Keratinocyte (primary cell): Measurements from ENCODE around the gene SOX1. TPM values are rescaled to one million over a fixed set of nuclear protein-coding genes. Genes with fewer than 3 reads are reported as not detected.

Experiments used
- DNase-seq: peaks from one replicate; pipeline ENCODE4 v3.0.0-alpha.2; 2011; ENCODE audit warnings: low read depth, missing footprints, low spot score
- FAIRE-seq: peaks from 2 replicates; lab custom pipeline; 2011; peaks lifted over from hg19 to GRCh38; lab: Jason Lieb, UNC
- H2AFZ ChIP-seq: 2 replicates; pipeline ENCODE4 v1.6.0; 2012; ENCODE audit warnings: low read length, control low read depth, inconsistent platforms; ENCODE audit not compliant: control insufficient read depth
- H3K27ac ChIP-seq: 2 replicates; pipeline ENCODE4 v1.5.1; 2011; ENCODE audit warnings: low read length; ENCODE audit not compliant: control insufficient read depth, insufficient read depth
- H3K27me3 ChIP-seq: 3 replicates; pipeline ENCODE4 v1.6.0; 2011; ENCODE audit warnings: low read length; ENCODE audit not compliant: control insufficient read depth, insufficient read depth; ENCODE audit errors: extremely low read depth
- H3K36me3 ChIP-seq, 2 experiments: 2 replicates in 1 of 2; 3 replicates in 1 of 2; pipeline ENCODE4 v1.5.1; 2011; ENCODE audit warnings: low read length in 2 of 2, mild to moderate bottlenecking in 1 of 2; ENCODE audit not compliant: control insufficient read depth in 2 of 2, insufficient read depth in 2 of 2; ENCODE audit errors: extremely low read depth in 1 of 2
- H3K4me1 ChIP-seq: 3 replicates; pipeline ENCODE4 v1.5.1; 2011; ENCODE audit warnings: low read length; ENCODE audit not compliant: control insufficient read depth, insufficient read depth; ENCODE audit errors: extremely low read depth
- H3K4me2 ChIP-seq: 3 replicates; pipeline ENCODE4 v1.6.0; 2011; ENCODE audit warnings: low read depth, low read length; ENCODE audit not compliant: control insufficient read depth, insufficient read depth; ENCODE audit errors: extremely low read depth
- H3K4me3 ChIP-seq, 3 experiments: fragments of 200-600 bp in 1 of 3; sonication (generic) in 1 of 3; 2 replicates in 2 of 3; 3 replicates in 1 of 3; pipeline ENCODE4 v1.5.1; 2011 to 2016; ENCODE audit warnings: low read length in 3 of 3, mild to moderate bottlenecking in 3 of 3, control low read depth in 2 of 3, inconsistent platforms in 1 of 3, low read depth in 1 of 3, mixed read lengths in 1 of 3, mixed run types in 1 of 3, moderate library complexity in 1 of 3; ENCODE audit not compliant: control insufficient read depth in 2 of 3, insufficient read depth in 2 of 3; ENCODE audit errors: extremely low read depth in 1 of 3
- H3K79me2 ChIP-seq: 2 replicates; pipeline ENCODE4 v1.6.0; 2012; ENCODE audit warnings: low read length; ENCODE audit not compliant: control insufficient read depth, insufficient read depth
- H3K9ac ChIP-seq: 3 replicates; pipeline ENCODE4 v1.6.0; 2011; ENCODE audit warnings: low read length; ENCODE audit not compliant: control insufficient read depth, insufficient read depth; ENCODE audit errors: extremely low read depth
- H3K9me1 ChIP-seq: 3 replicates; pipeline ENCODE4 v1.6.0; 2011; ENCODE audit warnings: low read length; ENCODE audit not compliant: control insufficient read depth, insufficient read depth; ENCODE audit errors: extremely low read depth
- H3K9me3 ChIP-seq: 2 replicates; pipeline ENCODE4 v1.5.1; 2012; ENCODE audit warnings: low read depth, low read length; ENCODE audit not compliant: control insufficient read depth
- H4K20me1 ChIP-seq: 3 replicates; pipeline ENCODE4 v1.6.0; 2011; ENCODE audit warnings: low read length; ENCODE audit not compliant: control insufficient read depth, insufficient read depth; ENCODE audit errors: extremely low read depth
- EZH2 ChIP-seq: IDR thresholded peaks from one replicate; pipeline ENCODE4 v1.6.1; 2012; ENCODE audit warnings: inconsistent platforms, mild to moderate bottlenecking, low read length, moderate library complexity
- dilution Hi-C: fragments of 300-500 bp; cut with MboI; formaldehyde crosslinking; loops from one replicate; pipeline ENCODE4 v1.7.0; 2020; ENCODE audit warnings: low sequenced_read_pairs; ENCODE audit not compliant: extremely low pct_ligation_motif_present
- polyA plus RNA-seq, 5 experiments: library from polyadenylated mRNA; depleted of rRNA in 3 of 5; stranded (reverse) in 3 of 5; stranded (forward) in 1 of 5; unstranded in 1 of 5; fragments of >200 nt; gene quantifications; 1 replicate in 1 of 5; 2 replicates in 3 of 5; 3 replicates in 1 of 5; pipeline versions ENCODE4 v1.2.1 to v1.2.3, GENCODE V29; 2011 to 2012; ENCODE audit warnings: missing spikeins in 2 of 5, low read depth in 1 of 5, low replicate concordance in 1 of 5
- TF ChIP-seq, protein P1 (sequence below), 3 experiments: IDR thresholded peaks in 1 of 3; conservative IDR thresholded peaks in 1 of 3; optimal IDR thresholded peaks in 1 of 3; 2 replicates in 2 of 3; 3 replicates in 1 of 3; pipeline versions ENCODE3 to v1.5.1; 2011; ENCODE audit warnings: low read length in 3 of 3, mild to moderate bottlenecking in 3 of 3, moderate library complexity in 2 of 3, control low read depth in 1 of 3, inconsistent platforms in 1 of 3; ENCODE audit not compliant: insufficient read depth in 2 of 3; ENCODE audit errors: extremely low read depth in 1 of 3

SOX1 gene
- polyA plus RNA-seq, 1 donor (not counting 4 experiments of a cell fraction or from before 2014, with no cell fraction given), result not detected

DNA sequence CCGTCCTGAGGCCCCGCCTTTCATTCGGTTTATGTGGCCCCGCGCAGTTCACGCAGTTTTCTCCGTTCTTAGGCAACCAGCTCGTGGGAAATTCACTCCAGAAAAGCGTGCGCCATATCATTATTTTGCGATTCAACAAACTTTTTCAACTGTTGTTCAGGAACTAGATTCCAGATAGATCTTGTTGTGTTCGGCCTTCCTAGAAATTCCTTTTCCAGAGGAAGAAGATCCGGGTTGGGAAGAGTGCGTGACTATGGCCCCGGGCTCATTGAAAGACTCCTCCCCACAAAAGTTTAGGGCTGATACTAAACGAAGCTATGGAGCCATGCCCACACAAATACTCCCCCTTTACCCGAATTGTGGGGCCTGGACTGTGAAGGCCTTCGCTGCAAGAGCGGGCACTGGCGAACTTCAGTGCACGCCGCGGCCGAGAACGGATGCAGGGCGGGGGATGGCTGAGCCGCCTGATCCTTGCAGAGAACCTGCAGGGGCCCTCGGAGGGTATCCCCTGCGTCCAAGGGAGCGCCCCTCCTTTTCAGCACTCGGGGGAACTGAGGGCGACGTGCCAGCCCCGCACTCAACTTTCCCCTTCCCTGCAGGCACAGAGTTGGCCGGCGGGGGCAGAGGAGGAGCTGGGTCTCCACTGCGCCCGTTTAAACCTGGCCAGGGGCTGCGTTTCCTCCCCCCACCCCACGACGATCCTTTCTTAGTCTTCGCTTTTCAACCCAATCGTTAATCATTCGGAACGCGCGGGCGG is 904 bp upstream of the SOX1 start:
- H3K27me3 ChIP-seq, result peaks cover 84% of the 10 kb centered on the region
- dilution Hi-C loops, result no loop called here
- no peak overlapping the region for H3K27ac ChIP-seq
- H2AFZ ChIP-seq, result no peak overlapping the region
- H3K9me3 ChIP-seq, result no peaks in the 10 kb centered on the region
- DNase-seq, result no peak
- H3K9me1 ChIP-seq, result no peaks in the 10 kb centered on the region
- no peak for FAIRE-seq
- H3K79me2 ChIP-seq, result no peaks in the 10 kb centered on the region
- H4K20me1 ChIP-seq, result no peaks in the 10 kb centered on the region
- H3K4me1 ChIP-seq, result no peaks in the 10 kb centered on the region
- no peak overlapping the region for H3K4me2 ChIP-seq
- no peak overlapping the region for H3K9ac ChIP-seq
- H3K36me3 ChIP-seq, result no peaks in the 10 kb centered on the region
- TF ChIP-seq, protein P1, sequence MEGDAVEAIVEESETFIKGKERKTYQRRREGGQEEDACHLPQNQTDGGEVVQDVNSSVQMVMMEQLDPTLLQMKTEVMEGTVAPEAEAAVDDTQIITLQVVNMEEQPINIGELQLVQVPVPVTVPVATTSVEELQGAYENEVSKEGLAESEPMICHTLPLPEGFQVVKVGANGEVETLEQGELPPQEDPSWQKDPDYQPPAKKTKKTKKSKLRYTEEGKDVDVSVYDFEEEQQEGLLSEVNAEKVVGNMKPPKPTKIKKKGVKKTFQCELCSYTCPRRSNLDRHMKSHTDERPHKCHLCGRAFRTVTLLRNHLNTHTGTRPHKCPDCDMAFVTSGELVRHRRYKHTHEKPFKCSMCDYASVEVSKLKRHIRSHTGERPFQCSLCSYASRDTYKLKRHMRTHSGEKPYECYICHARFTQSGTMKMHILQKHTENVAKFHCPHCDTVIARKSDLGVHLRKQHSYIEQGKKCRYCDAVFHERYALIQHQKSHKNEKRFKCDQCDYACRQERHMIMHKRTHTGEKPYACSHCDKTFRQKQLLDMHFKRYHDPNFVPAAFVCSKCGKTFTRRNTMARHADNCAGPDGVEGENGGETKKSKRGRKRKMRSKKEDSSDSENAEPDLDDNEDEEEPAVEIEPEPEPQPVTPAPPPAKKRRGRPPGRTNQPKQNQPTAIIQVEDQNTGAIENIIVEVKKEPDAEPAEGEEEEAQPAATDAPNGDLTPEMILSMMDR (optimal IDR thresholded peaks at IDR 0.05 in 1 of 3, IDR thresholded peaks at IDR 0.05 in 1 of 3, conservative IDR thresholded peaks at IDR 0.05 in 1 of 3; ENCODE audit: extremely low read depth in 1 of 3, insufficient read depth in 2 of 3, low read length in 3 of 3), result no peak
- TF ChIP-seq EZH2, result peak; percentile 60
- no peak overlapping the region for H3K4me3 ChIP-seq

DNA sequence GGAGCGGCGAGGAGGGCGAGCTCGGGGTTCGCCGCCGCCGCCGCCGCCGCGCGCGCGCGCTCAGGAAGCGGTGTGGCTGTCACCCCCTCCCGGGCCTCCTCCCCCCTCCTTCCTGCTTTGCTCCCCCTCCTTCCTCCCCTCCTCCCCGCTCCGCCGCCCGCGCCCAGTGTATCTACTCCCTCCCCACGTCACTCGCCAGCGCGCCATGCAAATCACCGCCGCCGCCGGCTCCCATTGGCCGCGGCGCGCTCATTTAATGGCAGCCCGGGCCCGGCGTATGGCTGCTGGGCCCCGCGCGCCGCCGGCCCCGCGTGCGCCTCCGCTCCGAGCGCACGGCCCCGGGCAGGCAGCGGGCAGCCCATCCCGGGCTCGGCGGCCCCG is 335 bp upstream of the SOX1 start:
- Histone ChIP-seq H3K9me1 (no peaks in the 10 kb centered on the region), H3K27ac (no peak overlapping the region), H3K27me3 (peaks cover 84% of the 10 kb centered on the region), H3K36me3 (no peaks in the 10 kb centered on the region), H3K4me1 (no peaks in the 10 kb centered on the region), H3K4me3 (no peak overlapping the region), H3K9ac (no peak overlapping the region), H4K20me1 (no peaks in the 10 kb centered on the region), H3K79me2 (no peaks in the 10 kb centered on the region), H3K4me2 (no peak overlapping the region), H3K9me3 (no peaks in the 10 kb centered on the region), H2AFZ (no peak overlapping the region)
- FAIRE-seq (no peak), DNase-seq (no peak)
- TF ChIP-seq, protein P1 (optimal IDR thresholded peaks at IDR 0.05 in 1 of 3, IDR thresholded peaks at IDR 0.05 in 1 of 3, conservative IDR thresholded peaks at IDR 0.05 in 1 of 3; ENCODE audit: extremely low read depth in 1 of 3, insufficient read depth in 2 of 3, low read length in 3 of 3), result no peak
- no peak for TF ChIP-seq EZH2
- dilution Hi-C loops, result no loop called here
